Nucleus accumbens (tissue), 56 donors: ENCODE data around the gene NR3C1.

Experiments
- DNase-seq, 56 donors: peaks; one replicate each; lab custom pipeline; 2025; lab: John Stamatoyannopoulos, UW

NR3C1 gene

DNA sequence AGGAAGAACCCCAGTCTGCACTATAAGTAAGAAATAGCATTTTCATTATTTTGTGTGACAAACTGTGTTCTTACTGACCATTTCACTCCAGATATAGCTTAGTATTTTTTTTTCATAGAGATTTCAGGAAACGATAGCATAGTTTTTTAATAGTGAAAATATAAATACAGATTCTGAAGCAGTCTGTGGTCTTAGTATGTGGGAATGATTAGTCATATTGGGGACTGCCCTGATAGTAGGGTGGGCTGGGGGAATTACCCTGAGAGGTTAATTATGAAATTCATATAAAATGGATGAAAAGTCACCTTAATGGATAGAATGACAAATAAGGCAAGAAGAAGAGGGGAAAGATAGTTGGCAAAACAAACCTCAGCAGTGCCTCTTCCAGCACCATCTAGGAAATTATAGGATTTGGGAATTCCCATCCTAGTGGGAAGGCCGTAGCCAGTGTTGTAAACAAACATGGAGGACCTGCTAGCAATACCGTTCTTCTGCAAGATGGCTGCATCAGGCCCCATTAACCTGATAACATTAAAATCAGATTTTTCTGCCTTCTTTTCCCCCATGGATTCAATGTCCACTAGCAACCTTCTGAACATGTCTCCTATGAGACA lies 23.7 kb upstream of the NR3C1 start:
- no peak for DNase-seq

DNA sequence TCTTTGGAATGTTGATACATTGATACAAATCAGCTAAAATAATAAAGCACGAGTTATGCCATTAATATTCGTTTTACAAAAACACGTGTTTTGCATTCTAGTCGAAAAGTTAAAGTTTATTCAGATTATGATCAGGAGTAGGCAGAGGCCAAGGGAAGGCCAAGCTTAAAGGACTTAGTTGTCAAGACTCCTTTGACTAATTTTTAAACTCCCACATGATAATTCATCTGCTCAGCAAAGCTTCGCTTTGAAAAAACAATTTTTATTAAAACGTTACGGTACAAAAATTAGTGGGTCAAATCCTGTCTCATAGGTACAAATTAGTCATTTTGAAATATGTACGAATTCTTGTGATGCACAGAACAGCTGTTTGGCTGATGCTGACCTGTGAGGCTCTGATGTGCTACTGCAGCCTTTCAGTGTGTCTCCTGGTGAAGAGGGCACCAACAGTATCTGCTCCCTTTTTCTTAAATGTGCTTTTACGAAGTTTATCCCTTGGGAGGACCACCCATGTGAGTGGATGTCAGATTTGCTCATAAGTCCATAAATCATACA lies 23.0 kb upstream of the NR3C1 start:
- DNase-seq: no peak

DNA sequence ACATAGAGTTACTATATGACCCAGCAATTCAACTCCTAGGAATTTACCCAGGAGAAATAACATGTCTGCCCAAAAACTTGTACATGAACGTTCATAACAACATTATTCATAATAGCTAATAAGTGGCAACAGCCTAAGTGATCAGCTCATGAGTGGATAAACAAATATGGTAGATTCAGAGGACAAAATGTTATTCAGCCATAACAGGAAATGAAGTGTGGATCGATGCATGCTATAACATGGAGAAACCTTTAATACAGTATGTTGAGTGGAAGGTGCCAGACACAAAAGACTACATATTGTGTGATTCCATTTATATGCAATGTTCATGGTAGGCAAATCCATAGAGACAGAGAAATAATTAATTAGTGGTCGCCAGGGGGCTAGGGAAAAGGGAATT lies 22.3 kb upstream of the NR3C1 start:
- DNase-seq: no peak

DNA sequence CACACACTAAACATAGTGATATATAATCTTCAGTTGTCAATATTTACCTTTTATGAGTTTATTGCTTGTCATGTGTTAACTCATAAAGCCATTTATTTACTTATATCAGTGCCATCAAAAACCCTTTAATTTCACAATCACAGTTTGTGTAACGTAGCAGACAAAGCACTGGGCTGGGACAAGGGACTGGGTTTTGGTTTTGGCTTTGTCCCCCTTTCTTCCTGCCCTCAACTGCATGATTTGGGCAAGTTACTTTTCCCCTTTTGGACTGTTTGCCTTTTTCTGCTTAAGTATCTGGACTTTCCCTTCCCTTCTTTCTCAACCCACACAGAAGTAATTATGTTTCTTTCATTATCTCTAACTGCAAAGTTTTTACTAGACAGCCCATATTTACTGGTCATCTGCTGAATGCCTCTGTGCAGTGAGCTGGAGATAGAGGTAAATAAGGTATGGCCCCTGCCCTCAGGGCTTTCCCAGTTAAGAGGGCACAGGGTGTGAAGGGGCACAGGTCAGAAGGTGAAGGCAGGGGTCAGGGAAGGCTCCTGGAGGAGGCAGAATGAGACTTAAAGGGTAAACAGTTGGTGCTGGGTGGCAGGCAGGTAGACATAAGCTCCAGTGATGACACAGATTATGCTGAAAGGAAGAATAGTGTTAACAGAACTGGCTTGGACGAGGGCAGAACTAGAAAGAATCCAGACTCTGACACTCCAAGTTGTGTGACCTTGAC lies 14.8 kb upstream of the NR3C1 start:
- DNase-seq: no peak

DNA sequence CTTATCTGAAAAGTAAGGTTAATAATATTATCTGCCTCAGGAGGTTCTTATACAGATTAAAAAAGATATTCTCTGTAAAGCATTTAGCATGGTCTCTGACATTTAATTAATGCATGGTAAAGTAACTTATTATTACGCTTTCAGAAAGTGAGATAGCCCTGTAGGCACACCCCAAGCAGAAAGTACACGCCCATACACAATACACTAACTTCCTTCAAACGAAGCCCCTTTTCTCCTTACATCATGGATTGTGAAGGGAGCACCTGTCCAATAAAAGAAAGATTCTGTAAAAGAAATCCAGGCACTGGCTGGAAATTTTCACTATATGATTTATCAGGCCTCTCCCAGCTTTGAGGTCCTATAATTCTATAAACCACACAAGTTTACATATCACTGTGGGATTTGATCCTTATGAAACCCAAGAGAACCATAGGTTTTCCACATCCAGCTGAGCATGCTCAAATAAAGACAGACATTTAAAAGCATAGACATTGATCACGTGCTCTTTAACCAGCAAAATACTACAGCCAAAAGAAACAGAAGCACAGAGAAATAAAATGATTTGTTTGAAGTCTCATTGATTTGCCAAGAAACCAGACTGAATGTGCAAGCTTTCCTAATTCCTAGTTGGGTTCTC lies 14.1 kb upstream of the NR3C1 start:
- DNase-seq: no peak

DNA sequence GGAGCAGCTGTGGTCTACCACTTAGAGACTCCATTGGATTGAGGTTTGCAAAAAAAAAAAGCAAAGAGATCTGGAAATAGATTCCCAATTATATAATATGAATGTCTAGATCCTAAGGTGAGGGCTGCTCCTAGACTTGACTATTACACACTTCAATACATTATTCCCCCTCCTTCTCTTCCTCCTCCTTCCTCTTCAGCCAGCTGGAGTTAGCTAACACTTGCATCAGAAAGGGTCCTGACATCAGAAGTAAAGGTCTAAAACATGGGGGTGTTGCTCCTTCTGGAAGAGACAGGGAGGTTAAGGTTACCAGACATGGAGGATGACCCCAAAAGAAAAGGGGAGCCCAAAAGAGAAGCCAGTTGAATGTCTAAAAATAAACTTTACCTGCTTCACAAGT lies 12.9 kb upstream of the NR3C1 start:
- DNase-seq: no peak

DNA sequence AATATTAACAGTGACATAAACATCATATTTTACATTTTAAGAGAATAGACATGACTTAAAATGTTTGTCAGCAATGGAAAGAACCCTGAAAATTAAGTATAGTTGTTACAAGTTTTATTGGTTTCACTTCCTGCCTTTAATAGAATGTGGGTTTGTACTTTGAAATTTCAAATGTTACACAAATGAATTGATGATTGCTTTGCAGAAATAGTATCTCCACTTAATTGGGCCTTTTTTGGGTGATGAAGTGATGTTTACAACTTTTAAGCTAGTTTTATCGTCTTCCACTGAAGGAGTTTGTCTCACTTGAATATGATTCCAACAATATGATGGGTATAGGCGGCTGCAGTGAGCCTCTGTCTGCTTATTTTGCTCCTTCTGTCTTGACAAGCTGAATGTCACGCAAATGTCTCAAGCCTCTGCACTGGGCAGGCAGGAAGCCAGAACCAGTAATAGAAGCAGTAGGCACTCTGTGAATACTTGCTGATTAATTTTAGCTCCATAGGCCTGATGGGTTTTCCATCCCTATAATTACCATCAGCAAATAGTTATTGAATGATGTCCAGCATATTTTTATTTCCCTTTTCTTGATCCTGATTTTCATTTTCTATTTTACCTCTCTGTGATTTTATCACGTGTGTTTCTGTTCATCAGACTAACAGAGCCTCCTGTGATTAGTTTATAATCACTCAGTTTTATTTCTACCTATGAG lies 10.6 kb upstream of the NR3C1 start:
- peak in 1 of 56 donors; percentile 4 for DNase-seq

DNA sequence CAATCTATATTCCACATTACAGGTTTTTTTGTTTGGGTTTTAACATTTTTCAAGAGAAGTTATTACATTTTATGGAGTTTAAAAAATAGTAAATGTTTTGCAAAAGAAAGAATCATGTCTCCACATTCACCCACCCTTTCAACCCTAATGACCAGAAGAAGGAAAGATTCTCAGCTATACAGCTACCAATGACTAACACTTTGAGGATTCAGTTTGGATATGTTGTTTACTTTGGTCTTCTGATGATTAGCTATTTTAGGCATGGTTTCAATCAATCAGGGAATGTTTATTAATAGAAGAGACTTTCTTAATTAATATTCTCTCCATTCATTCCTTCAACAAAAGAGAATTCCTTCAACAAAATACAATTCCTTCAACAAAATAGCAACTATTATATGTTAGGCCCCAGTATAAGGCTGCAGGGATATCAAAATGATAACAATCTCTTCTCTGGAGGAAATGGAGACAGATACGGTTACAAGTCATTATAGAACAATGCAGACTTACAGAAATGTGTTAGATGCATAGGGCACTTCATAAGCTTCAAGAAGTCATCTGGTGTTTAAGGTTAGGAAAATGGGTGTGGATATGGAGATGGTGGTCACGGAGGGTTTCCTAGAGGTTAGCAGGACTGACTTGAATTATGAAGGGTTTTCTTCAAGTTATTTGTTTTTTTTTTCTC lies 9.3 kb upstream of the NR3C1 start:
- no peak for DNase-seq

DNA sequence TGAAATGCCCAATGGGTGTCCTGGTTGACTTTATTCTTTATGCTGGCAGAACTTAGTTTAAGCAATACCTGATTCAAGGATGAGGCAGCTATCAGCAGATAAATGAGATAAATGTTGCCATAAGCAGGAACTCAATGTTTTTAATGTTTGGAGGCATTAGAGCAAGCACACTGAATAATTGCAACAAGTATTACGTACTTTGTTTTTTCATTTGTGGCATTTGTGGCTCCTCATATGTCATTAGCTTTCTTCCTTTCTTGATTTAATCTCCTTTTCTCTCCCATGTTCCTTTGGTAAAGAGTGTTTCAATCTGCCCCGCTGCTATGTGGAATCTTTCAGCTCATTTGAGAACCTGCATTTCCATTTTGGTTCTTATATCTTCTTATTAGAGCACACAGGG lies 6.4 kb upstream of the NR3C1 start:
- no peak for DNase-seq

DNA sequence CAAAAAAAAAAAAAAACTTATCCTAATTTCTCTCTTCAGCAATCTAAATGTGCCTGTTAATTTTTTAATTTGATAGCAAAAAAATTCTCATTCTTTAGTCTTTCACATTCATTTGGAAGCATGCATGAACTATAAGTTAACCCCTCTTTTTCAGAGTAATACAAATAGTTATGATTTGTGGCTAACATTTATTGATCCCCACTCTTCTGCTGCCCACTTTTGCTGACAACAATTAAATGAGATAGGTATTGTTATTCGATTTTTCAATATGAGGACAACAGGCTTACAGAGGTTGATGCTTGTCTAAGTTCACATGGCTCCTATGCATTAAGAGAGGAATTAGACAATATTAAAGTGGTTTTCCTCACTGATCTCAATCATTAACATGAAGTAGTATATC lies 2.9 kb upstream of the NR3C1 start:
- no peak for DNase-seq

DNA sequence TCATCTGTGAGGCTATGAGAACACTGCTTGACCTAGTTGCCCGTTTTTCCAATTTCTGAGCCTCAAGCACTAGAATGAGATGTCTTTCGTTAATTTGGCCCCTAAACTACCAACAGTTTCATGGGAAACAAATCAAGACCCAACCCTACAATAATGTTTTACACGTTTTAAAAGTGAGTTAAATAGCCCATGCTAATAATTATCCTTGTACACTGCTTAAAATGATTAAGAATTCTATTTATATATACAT lies 2.3 kb upstream of the NR3C1 start:
- DNase-seq: no peak

DNA sequence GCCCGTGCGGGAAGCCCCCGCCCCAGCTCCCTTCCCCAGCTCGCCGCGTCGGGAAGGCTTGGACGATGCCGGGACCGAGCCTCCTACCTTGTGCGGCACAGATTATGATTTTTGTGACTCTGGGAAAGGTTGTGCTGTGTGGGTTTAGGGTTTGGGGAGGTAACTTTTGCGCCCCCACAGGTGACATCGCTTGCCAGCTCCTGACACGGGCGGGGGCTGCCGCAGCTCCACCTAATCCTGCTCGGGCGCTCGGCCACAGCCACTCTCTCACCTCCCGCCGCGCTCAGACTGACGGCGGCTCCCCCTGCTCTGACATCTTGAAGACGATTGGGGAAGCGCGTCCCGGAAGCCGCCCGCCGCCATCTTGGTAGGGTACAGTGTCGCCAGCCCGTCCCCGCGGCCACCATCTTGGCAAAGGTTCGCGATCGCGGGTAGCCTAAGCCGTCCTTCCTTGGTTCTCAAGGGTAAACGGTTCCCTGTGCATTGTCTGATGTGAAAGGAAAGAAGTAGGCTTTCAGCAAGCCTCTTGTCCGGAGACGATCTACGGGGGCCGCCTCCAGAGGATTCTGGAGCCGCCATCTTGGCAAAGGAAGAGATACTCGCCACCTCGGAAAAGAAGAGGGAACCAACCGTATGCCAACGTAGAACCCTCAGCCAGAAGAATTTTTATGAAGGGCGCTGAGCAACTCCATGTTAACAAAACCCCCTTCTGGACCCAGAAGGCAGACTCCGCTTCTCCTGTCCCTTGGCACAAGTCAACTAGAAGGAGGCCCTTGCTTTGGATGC lies 1.8 kb upstream of the NR3C1 start:
- DNase-seq: peak in 55 of 56 donors; percentile 6 to 92 (median 80)

DNA sequence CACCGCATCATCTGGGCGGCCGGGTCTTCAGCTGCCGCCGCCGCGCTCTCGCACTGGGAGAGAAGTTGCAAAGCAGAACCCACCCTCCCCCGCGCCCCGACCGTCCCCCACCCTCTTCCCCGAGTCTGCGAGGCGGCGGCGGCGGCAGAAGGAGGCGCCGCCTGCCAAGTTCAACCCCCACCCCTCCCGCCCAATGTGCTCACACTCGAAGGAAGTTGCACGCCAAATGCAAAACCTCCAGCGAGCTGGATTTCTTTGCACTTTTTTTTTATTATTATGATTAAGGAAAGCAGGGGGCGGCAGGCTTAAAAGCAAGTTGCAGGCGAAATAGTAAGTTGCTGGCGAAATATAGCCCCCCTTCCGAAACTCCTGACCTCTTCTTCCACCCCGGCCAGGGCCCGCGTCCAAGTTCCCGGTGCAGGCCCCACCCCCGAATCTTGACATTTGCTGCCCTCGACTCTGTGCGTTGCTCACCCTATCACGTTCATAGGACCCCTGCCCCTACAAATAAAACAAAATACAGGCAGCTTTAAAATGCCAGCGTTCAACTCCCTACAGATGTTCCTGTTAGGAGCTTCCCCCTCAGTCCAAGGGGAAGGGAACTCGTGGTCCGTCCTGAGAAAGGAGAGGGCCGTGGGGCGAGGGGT lies 1.1 kb upstream of the NR3C1 start:
- peak in 54 of 56 donors; percentile 27 to 92 (median 77) for DNase-seq

DNA sequence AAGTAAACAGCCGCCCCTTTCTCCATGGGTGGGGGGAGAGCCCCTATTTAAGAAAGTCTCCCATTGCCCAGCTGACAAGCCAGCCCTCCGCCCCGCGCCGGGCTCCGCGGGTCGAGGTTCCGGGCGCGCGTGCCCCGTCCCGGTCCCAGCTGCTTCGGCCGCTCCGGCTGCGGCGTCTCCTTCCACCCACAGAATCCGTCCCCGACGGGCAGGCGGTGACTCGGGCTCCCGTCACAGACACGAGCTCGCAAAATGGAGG lies 223 bp downstream of the NR3C1 start:
- DNase-seq: peak in 1 of 56 donors; percentile 62

DNA sequence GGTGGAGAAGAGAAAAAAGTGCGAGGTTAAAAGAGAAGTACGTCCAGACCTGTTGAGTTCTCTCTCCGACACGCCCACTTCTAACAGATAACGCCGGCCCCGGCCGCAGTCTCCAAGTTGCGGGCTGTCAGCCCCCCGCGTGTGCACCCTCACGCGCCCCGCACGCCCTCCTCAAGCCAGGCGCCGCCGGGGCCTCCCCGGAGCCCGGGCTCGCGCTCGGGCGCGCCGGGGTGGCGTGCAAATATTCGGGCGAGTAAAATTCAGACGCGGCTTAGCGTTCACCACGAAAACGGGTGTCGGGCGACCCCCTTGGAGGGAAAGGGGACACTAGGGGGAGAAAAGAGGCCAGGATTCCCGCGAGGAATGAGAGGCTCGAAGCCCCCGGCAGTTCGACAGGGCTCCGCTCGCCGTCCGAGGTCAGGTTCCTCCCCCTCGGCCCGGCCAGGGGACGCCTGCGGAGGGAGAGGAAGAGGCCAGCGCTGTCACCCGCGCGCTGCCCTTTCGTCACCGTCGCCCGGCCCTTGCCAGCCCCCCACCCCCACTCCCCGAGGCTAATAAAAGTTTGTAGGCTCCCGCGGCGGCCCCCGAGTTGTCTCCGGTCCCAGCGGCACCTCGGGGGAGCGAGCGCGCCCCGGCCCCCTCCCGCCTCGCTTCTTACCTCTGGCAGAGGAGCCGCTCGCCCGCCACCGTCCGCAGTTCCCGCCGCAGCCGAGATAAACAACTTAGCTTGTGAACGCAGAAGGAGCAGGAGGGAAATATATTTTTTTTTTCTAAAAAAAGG lies 743 bp downstream of the NR3C1 start:
- DNase-seq: peak in 51 of 56 donors; percentile 1 to 83 (median 62)

DNA sequence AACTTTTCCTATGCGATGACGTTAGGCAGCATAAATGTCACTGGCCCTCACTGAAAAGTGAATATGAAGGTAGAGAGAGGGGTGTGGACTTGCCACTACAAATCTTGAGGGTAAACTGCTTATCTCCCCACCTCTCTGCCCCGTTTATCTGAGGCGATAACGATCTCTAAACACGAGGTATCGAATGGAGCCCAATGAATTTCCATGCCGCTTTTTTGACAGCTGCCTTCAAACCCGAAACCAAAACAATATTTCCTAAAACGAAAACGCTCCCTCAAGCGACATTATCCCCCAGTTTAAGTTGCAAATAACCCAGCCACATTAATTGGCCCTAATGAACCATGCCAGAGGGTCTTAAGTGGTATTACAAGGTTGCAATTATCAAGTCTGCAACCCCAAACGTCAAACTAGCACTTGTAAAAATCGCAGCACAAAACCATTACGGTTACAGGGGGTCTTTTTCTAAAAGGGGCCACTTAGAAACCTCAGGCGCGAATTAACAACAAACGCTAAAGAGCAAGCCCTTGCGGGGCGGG lies 1.4 kb downstream of the NR3C1 start:
- peak in 11 of 56 donors; percentile 2 to 61 (median 31) for DNase-seq

DNA sequence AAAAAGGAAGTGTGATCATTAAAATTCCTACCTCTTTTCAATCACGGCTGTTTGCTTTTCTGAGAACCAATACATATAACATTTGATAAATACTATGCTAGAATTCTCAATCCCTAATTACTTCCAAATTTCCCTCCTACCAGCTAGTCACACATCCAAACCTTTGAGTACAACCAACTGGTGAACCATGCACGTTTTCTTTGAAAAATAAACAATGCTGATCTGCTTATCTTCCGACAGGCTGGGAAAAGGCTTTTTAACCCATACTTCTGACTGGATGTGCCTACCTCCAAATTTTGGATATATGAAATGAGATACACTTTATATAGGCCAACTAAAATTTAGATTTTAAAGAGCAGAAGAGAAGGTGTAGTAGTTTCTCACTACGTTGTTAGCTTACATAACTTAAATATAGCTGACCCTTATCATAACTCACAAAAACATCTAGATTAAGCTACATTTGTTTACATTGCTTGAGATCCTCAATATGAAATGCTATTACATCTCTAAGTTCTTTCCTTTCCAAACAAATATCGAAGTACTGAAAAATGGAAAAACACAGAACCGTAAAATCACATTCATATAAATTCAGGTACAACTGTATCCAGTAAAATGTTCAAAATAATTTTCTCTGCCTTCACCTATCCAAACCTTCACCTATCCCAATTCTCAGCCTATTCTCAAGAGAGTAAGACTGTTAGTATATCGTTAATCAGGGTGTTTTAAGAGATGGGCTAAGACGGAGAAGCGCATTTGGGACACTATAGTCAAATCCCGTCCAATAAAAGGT lies 2.1 kb downstream of the NR3C1 start:
- peak in 1 of 56 donors; percentile 15 for DNase-seq
